ENCODE measurements around the gene NANOS1. TPM values are rescaled to one million over a fixed set of nuclear protein-coding genes. Genes with fewer than 3 reads are reported as not detected.

Gene NANOS1
- total and polyA plus RNA-seq, 2 of the 8 experiments (the other 6 are each of a cell fraction or from before 2014, with no cell fraction given): 3.1 to 3.9 TPM

DNA sequence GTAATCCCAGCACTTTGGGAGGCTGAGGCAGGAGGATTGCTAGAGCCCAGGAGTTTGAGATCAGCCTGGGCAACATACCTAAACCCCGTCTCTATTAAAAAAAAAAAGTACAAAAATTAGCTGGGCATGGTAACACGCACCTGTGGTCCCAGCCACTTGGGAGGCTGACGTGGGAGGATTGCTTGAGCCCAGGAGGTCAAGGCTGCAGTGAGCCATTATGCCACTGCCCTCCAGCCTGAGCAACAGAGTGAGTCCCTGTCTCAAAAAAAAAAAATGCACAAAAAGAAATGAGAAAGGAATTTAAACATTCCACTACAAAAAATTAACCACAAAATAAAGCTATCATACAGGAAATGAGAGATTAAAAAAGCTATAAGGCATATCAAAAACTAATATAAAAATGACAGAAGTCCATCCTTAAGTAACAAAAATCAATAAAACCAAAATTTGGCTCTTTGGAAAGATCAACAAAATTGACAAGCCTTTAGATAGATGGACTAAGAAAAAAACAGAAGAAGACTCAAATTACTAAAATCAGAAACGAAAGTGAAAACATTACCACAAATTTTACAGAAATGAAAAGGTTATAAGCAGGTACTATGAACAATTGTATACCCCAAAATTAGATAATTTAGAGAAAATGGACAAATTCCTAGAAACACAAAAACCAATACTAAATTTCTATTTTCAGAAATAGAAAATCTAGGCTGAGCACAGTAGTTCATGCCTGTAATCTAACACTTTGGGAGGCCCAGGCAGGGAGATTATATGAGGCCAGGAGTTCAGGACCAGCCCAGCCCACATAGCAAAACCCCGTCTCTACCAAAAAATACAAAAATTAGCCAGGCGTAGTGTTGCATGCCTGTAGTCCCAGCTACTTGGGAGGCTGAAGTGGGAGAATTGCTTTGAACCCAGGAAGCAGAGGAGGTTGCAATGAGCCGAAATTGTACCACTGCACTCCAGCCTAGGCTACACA, 42.4 kb upstream of the NANOS1 start:
- H3K9ac ChIP-seq (replicated peaks in 1 of 4; ENCODE audit: extremely low read depth in 1 of 4, low read depth in 3 of 4, low read length in 3 of 4): no peak overlapping the region
- H3K36me3 ChIP-seq (ENCODE audit: control insufficient read depth in 2 of 4, insufficient read depth in 4 of 4, low read length in 3 of 4): no peaks in the 10 kb centered on the region
- FAIRE-seq (no peak), DNase-seq (ENCODE audit: low read depth in 1 of 2, low spot score in 2 of 2) (no peak)
- no peaks in the 10 kb centered on the region for H3K23me2 ChIP-seq (ENCODE audit: low read depth, low read length)
- no peak overlapping the region for H3K18ac ChIP-seq (ENCODE audit: extremely low read depth, low read length)
- no peak overlapping the region for H4K5ac ChIP-seq (ENCODE audit: insufficient read length, low read depth, low read length)
- ChIA-PET CTCF (ENCODE audit: partially characterized antibody) (no interaction called here), POLR2A (ENCODE audit: partially characterized antibody) (no interaction called here)
- no peak overlapping the region for H3K27ac ChIP-seq (ENCODE audit: low read depth, low read length)
- no peaks in the 10 kb centered on the region for H3K9me3 ChIP-seq (ENCODE audit: insufficient read depth in 2 of 2, low read depth in 1 of 2, low read length in 1 of 2)
- H2AK5ac ChIP-seq (ENCODE audit: low read depth, low read length): no peak overlapping the region
- H3K27me3 ChIP-seq (replicated peaks in 1 of 4; ENCODE audit: control insufficient read depth in 3 of 4, extremely low read depth in 1 of 4, insufficient read depth in 3 of 4, low read length in 3 of 4): no peaks in the 10 kb centered on the region
- H4K91ac ChIP-seq (replicated peaks; ENCODE audit: insufficient read length, low read length): no peak overlapping the region
- H3K4me3 ChIP-seq (ENCODE audit: extremely low read depth in 1 of 4, insufficient read depth in 2 of 4, low read depth in 3 of 4, low read length in 4 of 4): no peak overlapping the region
- H2BK5ac ChIP-seq (ENCODE audit: low read depth, low read length): no peak overlapping the region
- H2BK120ac ChIP-seq (replicated peaks; ENCODE audit: low read depth, low read length): no peak overlapping the region
- H3K4me2 ChIP-seq (ENCODE audit: insufficient read depth in 1 of 2, low read depth in 2 of 2, low read length in 2 of 2): no peak overlapping the region
- no peak overlapping the region for H3K23ac ChIP-seq (ENCODE audit: insufficient read length)
- no peak overlapping the region for H3K14ac ChIP-seq (ENCODE audit: insufficient read length)
- no peak overlapping the region for H2BK12ac ChIP-seq (ENCODE audit: low read depth, low read length)
- no peaks in the 10 kb centered on the region for H3K79me1 ChIP-seq (ENCODE audit: low read depth, low read length)
- 82% methylated on average over 7 of the region's 7 CpGs; no CpG with 5 or more reads in 1 of the 2 experiments for WGBS, 2 experiments (ENCODE audit: extremely low coverage in 1 of 2, insufficient coverage in 1 of 2, insufficient read length in 1 of 2, insufficient replicate concordance in 2 of 2, low coverage in 1 of 2, low lambda C conversion rate in 2 of 2, missing lambda C conversion rate in 1 of 2)
- no peaks in the 10 kb centered on the region for H4K20me1 ChIP-seq (replicated peaks in 1 of 2; ENCODE audit: control insufficient read depth in 1 of 2, insufficient read depth in 2 of 2, low read length in 2 of 2)
- H3K4ac ChIP-seq (replicated peaks; ENCODE audit: insufficient read length, low read depth, low read length): no peak overlapping the region
- H3K79me2 ChIP-seq (ENCODE audit: control insufficient read depth in 1 of 2, insufficient read depth in 2 of 2, low read length in 2 of 2): no peaks in the 10 kb centered on the region
- H3K56ac ChIP-seq (replicated peaks; ENCODE audit: insufficient read length, low read depth, low read length): no peak overlapping the region
- no peak overlapping the region for H4K8ac ChIP-seq (ENCODE audit: extremely low read depth, insufficient read depth, low read length)
- no peak overlapping the region for H2AFZ ChIP-seq (ENCODE audit: low read length)
- H2BK20ac ChIP-seq (ENCODE audit: low read length): no peak overlapping the region
- H3K4me1 ChIP-seq (replicated peaks in 1 of 4; ENCODE audit: control insufficient read depth in 3 of 4, insufficient read depth in 4 of 4, low read length in 3 of 4): peaks cover 0 to 3% (median 3%) of the 10 kb centered on the region in 4 experiments; a peak in 2 of 7 replicates
- no peak overlapping the region for H2BK15ac ChIP-seq (ENCODE audit: low read length)
- TF ChIP-seq RAD21 (IDR thresholded peaks at IDR 0.05 in 1 of 2, conservative IDR thresholded peaks at IDR 0.05 in 1 of 2; ENCODE audit: low read depth in 2 of 2, low read length in 2 of 2) (no peak), KDM1A (IDR thresholded peaks at IDR 0.05; ENCODE audit: borderline replicate concordance, low read length) (no peak), TCF12 (IDR thresholded peaks at IDR 0.05; ENCODE audit: low read depth, low read length) (no peak), YY1 (IDR thresholded peaks at IDR 0.05; ENCODE audit: low read depth, low read length) (no peak), CREB1 (IDR thresholded peaks at IDR 0.05) (no peak), CBX8 (IDR thresholded peaks at IDR 0.05; ENCODE audit: borderline replicate concordance, low read depth, low read length) (no peak), BCL11A (IDR thresholded peaks at IDR 0.05; ENCODE audit: low read depth in 2 of 2, low read length in 2 of 2) (no peak), SP2 (IDR thresholded peaks at IDR 0.05; ENCODE audit: low read length) (no peak), CHD2 (IDR thresholded peaks at IDR 0.05; ENCODE audit: low read length) (no peak), NRF1 (IDR thresholded peaks at IDR 0.05; ENCODE audit: low read depth, low read length) (no peak), CEBPB (IDR thresholded peaks at IDR 0.05; ENCODE audit: low read depth, low read length) (no peak), KDM4A (IDR thresholded peaks at IDR 0.05; ENCODE audit: low read depth, low read length, severe bottlenecking) (no peak), SAP30 (IDR thresholded peaks at IDR 0.05; ENCODE audit: insufficient read depth, insufficient replicate concordance, low read length) (no peak)
